ENCODE measurements around the gene C8G.

- TF ChIP-seq CTCF (IDR thresholded peaks at IDR 0.05; ENCODE audit: low read depth, low read length): no peak
- TF ChIP-seq POLR2A (IDR thresholded peaks at IDR 0.05; ENCODE audit: extremely low read depth, insufficient read length): no peak
- no peak for TF ChIP-seq MAX (IDR thresholded peaks at IDR 0.05; ENCODE audit: low read depth, low read length)
Measured at GRCh38 chr9:136984464-136985026, 39.5 kb downstream of the C8G start.
